ENCODE data around the gene AJUBA.
A peak's percentile ranks its signal among the peaks of the same experiment; 100 is the strongest.
"Not testable (repeated sequence)": the region's sequence is repeated elsewhere in the genome, so short reads cannot be mapped to it uniquely, and the experiment has no call there.

The AJUBA gene

GRCh38 chr14:23005451-23006187 is 23.3 kb upstream of the AJUBA start:
- DNase-seq, result no peak

GRCh38 chr14:23004274-23004673 is 21.9 kb upstream of the AJUBA start:
- not testable (repeated sequence) for DNase-seq

- DNase-seq, result no peak
Measured at GRCh38 chr14:23002592-23002991, 20.2 kb upstream of the AJUBA start.

- DNase-seq, result no peak
Measured at GRCh38 chr14:23000860-23001259, 18.5 kb upstream of the AJUBA start.

- no peak for DNase-seq
Measured at GRCh38 chr14:22998329-22999012, 16.1 kb upstream of the AJUBA start.

- no peak for DNase-seq
Measured at GRCh38 chr14:22997676-22998323, 15.4 kb upstream of the AJUBA start.

- DNase-seq, result no peak
Measured at GRCh38 chr14:22996768-22997654, 14.7 kb upstream of the AJUBA start.

GRCh38 chr14:22995889-22996625 is 13.7 kb upstream of the AJUBA start:
- DNase-seq, result no peak

- DNase-seq, result no peak
Measured at GRCh38 chr14:22994762-22995275, 12.5 kb upstream of the AJUBA start.

GRCh38 chr14:22993517-22993916 is 11.2 kb upstream of the AJUBA start:
- DNase-seq, result no peak

- DNase-seq, result no peak
Measured at GRCh38 chr14:22991852-22992251, 9.5 kb upstream of the AJUBA start.

- DNase-seq, result no peak
Measured at GRCh38 chr14:22987291-22987690, 4.9 kb upstream of the AJUBA start.

GRCh38 chr14:22986508-22987054 is 4.2 kb upstream of the AJUBA start:
- DNase-seq, result peak; percentile 55

- DNase-seq, result no peak
Measured at GRCh38 chr14:22985894-22986507, 3.6 kb upstream of the AJUBA start.

- no peak for DNase-seq
Measured at GRCh38 chr14:22984959-22985658, 2.8 kb upstream of the AJUBA start.

- no peak for DNase-seq
Measured at GRCh38 chr14:22981876-22982476, 375 bp downstream of the AJUBA start.

- no peak for DNase-seq
Measured at GRCh38 chr14:22981090-22981875, 1.1 kb downstream of the AJUBA start.

- no peak for DNase-seq
Measured at GRCh38 chr14:22980672-22981089, 1.7 kb downstream of the AJUBA start.

- DNase-seq, result no peak
Measured at GRCh38 chr14:22979748-22980392, 2.5 kb downstream of the AJUBA start.

Measured in NCI-H748 treated with DMSO at 0.1 percent for 48 hours (cell line).